Left kidney (tissue), 2 donors: Measurements from ENCODE around the gene SMARCD2. TPM values are rescaled to one million over a fixed set of nuclear protein-coding genes. Genes with fewer than 3 reads are reported as not detected.

Experiments
- DNase-seq: peaks from one replicate; pipeline ENCODE4 v3.0.0-alpha.2; 2013
- polyA plus RNA-seq: library from polyadenylated mRNA; unstranded; fragments of 120-200 nt; gene quantifications from one replicate; pipeline ENCODE4 v1.2.1, GENCODE V29; 2013; ENCODE audit not compliant: insufficient read length

Gene SMARCD2
- polyA plus RNA-seq, 1 donor, result 58.9 TPM

- DNase-seq, result no peak
Measured at GRCh38 chr17:63833026-63833740, 9.3 kb downstream of the SMARCD2 start.

DNA sequence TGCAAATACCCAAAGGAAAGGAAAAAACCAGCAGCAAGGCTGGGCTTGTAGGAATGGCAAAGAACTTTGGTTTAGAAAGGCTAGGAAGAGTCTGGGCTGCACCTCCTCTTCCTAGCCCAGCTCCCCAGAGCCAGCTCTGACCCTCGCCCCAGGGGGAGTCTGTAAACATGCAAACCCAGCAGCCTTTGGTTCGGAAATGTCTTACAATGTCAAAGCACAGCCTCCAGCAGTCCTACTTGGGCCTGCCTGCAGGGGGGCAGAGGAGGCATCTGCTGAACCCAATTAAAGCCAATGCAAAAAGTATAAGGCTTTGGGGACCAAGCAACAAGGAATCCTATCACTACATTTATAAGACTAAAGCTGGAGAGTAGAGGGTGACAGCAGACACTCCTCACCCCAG lies 10.0 kb downstream of the SMARCD2 start:
- DNase-seq, result no peak

DNA sequence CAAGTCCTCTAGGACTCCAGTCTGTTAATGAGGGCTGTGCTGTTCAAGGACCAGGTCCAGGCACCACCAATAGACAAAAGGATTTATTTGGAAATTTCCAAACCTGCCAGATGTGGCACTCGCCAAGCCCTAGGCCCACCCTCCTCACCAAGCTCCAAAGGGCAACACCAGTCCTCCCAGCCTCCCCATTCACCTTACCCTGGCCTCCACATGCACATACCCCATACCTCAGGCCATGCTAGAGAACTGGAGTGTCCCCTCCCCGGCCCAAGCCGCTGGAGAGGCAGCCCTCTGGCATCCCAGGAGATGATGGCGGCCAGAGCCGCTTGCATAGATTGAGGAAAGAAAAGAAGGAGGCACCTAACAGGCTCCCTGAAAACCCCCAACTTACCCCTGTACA lies 10.5 kb downstream of the SMARCD2 start:
- no peak for DNase-seq

GRCh38 chr17:63831505-63831904 lies 11.0 kb downstream of the SMARCD2 start:
- no peak for DNase-seq

- DNase-seq, result no peak
Measured at GRCh38 chr17:63830904-63831491, 11.5 kb downstream of the SMARCD2 start.

DNA sequence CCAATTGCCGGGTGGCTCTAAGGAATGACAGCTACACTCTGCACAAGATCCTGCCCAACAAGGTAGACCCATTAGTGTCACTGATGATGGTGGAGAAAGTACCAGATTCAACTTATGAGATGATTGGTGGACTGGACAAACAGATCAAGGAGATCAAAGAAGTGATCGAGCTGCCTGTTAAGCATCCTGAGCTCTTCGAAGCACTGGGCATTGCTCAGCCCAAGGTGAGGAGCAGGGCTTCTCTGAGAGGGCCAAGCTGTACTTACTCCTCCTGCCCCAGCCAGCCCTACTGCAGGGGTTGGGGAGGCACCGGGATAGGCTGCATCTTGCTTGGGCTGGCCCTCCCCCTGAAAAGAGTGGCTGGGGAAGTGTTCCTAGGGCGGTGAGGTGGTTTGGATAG lies 12.2 kb downstream of the SMARCD2 start:
- DNase-seq, result no peak

DNA sequence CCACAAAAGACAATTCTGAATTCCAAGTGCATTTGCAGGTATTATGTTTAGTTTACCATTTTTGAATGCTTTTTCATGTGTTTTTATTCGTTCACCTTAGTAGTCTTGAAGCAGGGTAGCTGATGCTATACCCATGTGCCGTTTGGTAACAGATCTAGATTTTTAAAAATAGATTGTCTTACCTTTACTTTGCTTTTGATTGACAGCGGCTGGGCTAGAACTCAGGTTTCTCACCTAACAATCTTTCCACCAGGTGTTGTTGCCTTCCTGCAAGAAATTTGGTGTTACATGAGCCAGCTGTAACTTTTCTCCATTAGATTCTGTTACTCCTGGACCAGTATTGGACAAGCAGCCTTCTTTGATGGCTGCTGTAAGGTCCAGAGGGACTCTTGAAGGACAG lies 13.5 kb downstream of the SMARCD2 start:
- no peak for DNase-seq

- no peak for DNase-seq
Measured at GRCh38 chr17:63827801-63828221, 14.7 kb downstream of the SMARCD2 start.

DNA sequence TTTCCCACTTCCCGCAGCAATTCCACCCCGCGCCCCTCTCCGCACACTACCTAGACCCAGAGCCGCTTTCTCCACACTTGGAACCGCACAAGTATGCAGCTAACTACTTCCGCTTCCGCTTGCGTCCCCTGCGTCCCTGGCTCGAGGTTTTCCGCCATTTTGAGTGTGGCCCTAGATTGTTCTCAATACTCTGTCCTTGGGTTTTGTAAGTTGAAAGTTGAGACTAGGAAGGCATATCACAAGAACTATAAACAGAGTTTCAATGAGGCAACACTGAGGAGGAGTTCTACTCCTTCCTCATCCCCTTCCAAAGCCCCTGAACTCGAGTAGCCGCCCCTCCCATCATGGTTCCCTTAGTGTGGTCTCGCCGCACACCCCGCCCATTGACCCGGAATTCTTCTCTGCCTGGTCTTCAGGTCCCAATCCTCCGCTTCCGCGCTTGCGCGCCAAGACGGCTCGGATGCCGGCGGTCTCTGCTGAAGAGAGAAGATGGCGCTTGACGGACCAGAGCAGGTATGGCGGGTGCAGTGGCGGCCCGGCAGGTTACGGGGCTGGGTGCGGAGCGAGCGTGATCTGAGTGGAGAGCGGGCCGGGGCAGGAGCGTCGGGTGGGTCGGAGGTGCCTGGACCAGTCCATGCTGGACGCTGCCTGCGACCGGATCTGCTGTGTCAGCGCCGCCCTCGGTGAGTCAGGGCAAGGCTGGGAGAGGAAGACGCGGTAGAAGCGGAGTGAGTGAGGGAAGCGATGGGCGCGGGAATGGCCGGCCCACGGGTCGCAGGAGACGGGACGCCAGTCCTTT lies 15.3 kb downstream of the SMARCD2 start, which contains the start of the genes FTSJ3 and PSMC5:
FTSJ3 (minus strand) TSS at position 662 of the 799 bp plus-strand sequence. CDS start 761 bp downstream, outside the sequence.
PSMC5 (plus strand) TSS at position 430 of the 799 bp plus-strand sequence; CDS start at position 490, 60 bp downstream.
- DNase-seq, result peak; percentile 97

DNA sequence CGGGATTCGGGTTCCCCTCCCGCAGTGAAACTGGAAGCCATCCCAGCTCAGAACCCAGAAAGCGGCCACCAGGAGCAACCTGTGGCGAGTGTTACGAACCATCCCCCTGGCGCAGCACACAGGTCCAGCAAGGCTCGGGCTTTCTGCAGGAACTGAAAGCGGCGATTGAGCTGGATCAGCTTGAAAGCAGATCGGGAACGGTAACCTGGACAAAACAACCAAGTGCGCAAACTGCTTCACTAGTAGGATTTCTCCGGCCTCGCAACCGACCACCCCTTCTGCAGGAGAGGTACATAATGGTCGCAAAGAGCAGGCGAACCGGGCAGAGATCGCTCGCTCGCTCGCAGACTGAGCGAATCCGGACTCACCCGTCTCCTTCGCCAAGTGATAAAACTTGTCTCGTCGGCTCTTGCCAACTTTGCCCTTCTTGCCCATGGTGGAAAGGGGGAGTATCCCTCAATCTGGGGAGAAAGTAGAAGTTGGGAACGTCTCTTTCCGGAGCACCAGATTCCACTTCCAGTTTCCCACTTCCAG lies 15.9 kb downstream of the SMARCD2 start:
- DNase-seq, result no peak

DNA sequence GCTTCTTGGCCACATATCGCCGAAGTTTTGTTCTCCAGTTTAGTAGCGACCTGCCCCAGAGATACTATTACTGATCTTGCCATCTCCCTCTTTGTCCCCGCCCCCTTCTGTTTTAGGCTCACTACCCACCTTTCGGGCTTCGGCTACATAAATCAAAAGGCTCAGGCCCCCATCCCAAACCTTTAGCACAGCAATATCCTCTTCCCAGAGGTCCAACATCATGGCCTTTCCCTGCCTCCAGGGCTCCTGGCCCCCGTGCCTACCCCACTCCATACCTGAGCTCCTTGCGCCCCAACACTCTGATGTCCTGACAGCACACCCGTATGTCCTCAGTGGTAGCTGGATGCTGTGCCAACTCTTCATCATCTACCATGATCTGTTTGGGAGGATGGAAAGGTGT lies 18.1 kb downstream of the SMARCD2 start:
- DNase-seq, result no peak

GRCh38 chr17:63823659-63824331 lies 18.7 kb downstream of the SMARCD2 start:
- no peak for DNase-seq

GRCh38 chr17:63822537-63822936 lies 19.9 kb downstream of the SMARCD2 start:
- DNase-seq, result no peak

- no peak for DNase-seq
Measured at GRCh38 chr17:63821804-63822203, 20.7 kb downstream of the SMARCD2 start.

- DNase-seq, result no peak
Measured at GRCh38 chr17:63820963-63821561, 21.4 kb downstream of the SMARCD2 start.

DNA sequence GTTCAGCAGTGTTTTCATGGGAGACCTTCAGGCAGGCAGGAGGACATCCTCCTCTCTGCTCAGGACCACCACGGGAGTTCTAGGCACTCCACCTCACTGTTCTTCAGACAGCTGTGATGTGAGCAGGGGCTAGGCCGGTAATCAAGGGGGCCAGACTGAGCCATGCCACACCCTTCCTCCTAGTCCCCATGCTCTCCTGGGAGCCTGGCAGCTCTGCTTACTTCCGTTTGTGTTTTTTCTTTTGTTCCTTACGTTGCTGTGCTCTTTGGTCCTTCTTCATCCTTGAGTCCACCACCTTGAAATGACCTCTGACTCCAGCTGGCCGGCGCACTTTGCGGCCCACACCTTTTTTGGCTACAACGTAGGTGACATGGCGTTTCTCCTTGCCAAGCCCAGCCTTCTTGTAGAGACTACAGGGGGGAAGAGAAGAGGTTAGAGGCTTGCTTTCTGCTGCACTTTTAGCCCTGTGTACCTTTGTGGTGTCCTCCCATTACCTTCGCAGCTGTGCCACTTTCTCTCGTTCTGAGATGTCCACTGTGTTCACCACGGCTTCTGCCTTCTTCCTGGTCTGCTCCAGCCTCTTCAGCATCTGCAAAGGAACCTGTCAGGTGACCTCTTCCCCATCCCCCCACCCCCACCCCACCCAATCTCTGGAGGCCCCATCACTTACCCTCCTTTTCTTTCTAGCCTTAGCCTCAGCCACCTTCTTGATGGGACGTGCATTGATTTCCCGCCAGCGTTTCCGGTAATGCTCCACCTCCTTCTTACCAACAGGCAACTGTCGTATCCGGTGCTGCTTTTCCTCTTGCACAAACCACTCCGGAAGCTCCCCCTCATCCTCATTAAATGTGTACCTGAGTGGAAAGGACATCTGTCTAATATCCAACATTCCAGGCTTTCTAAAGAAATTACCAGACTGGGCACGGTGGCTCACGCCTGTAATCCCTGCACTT lies 22.6 kb downstream of the SMARCD2 start:
- no peak for DNase-seq

DNA sequence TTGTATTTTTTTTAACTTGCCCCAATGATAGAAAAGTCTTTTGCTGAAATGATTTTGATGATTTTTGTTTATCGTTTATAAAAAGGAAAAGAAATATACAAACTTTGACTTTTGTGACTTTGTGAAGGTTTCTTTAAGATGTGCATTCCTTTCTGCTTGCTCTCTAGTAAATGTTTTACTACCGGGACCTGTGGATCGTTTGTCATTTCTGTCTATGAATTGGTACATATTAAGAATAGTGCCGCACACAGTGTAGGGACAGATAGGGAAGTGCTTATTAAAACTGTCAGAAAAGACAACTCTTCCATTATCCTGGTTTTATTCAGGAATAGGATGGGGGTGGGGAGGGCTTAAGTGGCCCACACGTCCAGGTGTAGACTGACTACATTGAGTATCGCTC lies 23.4 kb downstream of the SMARCD2 start:
- no peak for DNase-seq

GRCh38 chr17:63817736-63818385 lies 24.6 kb downstream of the SMARCD2 start:
- DNase-seq, result no peak

- DNase-seq, result no peak
Measured at GRCh38 chr17:63816669-63817068, 25.8 kb downstream of the SMARCD2 start.

- no peak for DNase-seq
Measured at GRCh38 chr17:63816123-63816522, 26.4 kb downstream of the SMARCD2 start.
